CD4-positive, alpha-beta T cell treated with Interleukin-6 at 100 ng/mL for 8 hours (primary cell): ENCODE measurements around the gene PELO.

Experiments used
- DNase-seq: peaks from one replicate; pipeline ENCODE4 v3.0.0-alpha.2; 2020; ENCODE audit warnings: mixed read lengths, low spot score

The PELO gene

DNA sequence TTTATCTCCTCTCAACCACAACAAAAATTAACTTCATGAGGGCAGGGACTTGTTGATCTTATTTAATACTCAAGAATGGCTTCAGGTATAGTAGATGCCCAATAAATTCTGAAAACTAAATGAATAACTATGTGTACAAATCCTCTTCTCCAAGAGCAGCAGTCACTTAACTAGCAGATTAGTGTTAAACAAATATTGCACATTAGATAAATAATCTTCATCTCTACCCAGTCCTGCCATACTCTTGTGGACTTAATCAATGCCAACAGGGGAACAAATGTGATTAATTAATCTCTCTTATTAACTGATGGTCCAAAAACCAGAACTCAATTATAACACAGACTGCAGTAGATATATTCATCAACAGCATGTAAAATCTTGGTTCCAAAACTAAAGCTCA, 15.0 kb upstream of the PELO start:
- no peak for DNase-seq

DNA sequence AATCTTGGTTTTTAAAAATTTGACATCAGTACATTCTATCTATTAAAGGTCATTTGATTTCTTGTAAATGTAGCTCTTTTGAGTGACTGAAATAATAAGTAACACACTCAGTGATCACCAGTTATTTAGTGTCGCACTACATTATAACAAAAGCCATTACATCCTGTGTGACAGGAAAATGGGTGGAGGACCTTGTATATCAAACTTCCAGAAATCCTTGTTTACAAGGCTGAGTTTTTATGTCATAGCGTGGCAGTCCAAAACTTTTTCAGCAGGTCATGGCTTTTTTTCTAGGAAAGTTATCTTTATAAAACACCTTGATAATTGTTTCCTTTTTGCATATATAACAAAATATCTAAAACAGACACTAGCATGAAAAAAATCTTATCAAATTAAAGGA, 14.4 kb upstream of the PELO start:
- no peak for DNase-seq

GRCh38 chr5:52774005-52774410, 13.7 kb upstream of the PELO start:
- peak; percentile 4 for DNase-seq

GRCh38 chr5:52776116-52776515, 11.6 kb upstream of the PELO start:
- peak; percentile 69 for DNase-seq

DNA sequence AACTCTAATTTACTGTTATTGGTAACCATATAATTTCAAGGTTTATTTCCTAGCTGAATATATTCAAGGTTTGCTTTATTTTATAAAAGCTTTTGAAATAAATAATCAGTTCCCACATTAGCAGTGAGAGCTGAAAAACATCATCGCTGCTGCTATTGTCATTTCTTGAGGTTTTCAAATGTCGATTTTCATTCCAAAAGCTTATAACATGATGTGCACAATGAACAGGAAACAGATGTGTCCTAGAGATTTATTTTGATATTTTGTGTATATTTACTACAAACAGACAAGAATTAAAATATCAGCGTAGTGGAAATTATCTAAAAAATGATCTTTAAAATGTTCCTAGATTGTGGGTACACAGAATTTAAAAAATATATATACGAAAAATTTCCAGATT, 10.5 kb upstream of the PELO start:
- DNase-seq, result no peak

DNA sequence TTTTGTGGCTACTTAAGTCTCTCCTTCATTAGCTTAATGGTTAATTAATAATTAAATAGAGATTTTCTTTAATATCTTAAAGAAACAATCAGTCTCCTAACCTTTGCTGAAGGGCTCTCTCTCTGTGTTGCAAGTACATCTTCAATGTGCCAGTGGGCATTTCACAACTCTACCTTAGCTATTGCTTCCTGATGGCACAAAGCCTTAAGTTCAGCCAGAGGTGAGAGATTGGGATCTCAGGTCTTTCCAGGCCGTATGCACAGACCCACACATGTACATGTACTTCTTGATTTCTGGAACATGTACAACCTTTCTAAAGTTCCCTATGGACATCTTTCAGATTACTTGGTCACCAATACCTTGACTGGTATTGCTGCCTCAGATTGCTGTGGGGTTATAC, 8.9 kb upstream of the PELO start:
- DNase-seq, result no peak

DNA sequence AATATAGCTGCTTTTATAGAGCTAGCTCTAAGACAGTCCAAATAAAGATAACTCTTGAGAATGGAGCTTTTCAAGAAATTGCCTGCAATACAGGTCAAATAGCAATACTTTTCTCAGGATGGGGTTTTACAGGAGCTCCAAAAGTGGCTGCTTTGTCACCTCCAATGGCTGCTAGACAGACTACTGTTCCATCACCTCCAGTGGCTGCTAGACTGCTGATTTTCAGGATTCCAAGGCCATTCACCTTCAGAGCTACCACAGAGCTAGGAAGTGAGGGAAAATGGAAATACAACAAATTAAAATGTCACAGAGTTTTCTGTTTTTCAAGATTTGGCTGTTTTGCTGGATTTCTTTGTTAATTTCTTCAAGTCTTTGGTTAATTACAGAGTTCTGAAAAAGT, 8.5 kb upstream of the PELO start:
- no peak for DNase-seq

GRCh38 chr5:52783226-52783959, 4.3 kb upstream of the PELO start:
- DNase-seq, result no peak

DNA sequence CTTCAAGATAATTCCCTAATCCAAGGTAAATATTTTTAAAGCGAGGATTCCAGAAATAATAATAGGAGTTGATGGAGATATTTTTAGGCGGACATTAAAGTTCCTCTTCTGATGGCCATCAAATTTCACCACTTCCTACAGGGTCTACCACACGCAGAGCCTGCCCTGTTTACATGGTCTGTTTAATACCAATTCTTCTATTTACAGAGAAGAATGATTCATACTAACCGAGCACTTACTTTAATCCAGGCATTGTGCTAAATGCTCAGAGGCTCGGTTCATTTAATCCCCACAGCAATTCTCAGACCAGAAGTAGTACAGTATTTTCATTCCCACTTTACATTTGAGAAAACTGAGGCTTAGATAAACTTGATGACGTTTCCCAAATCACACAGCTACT, 3.0 kb upstream of the PELO start:
- no peak for DNase-seq

DNA sequence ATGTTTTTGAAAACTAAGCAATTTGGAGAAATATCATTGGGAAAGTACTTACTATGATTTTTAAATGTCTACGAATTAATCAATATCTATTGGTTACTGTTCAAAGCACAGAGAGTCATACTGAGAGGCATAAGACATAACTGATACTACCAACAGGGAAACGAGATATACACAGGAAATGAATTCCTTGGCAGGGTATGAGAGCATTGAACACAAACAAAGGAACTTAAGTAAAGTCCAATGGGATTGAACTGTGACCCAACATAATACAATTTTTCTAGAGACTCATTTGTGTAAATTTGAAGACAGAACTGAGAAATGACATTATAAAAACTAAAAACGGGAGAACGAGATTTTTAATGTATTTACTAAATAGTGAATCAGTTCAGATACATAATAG, 1.3 kb upstream of the PELO start:
- DNase-seq, result no peak

GRCh38 chr5:52786949-52787599, 642 bp upstream of the PELO start:
- peak; percentile 63 for DNase-seq

GRCh38 chr5:52788505-52788821, 747 bp downstream of the PELO start:
- DNase-seq, result no peak

GRCh38 chr5:52789378-52789777, 1.7 kb downstream of the PELO start:
- DNase-seq, result no peak

DNA sequence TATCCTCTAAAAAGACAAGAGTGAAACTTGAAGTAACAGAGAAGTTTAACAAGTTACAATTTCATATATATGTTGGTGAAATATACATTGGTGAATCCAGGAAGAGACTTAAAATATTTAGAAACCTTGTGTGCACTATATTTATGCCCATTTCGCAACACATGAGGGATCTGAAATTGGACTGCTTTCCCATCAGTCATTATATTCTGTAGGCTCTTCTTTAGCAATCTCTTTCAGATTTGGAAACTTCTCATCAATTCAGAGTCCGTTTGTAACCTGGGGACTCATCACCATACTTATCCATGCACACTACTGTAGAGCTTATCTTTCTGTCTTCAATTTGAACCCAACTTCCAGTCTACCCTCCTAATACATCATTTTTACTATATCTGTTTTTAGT, 2.1 kb downstream of the PELO start:
- no peak for DNase-seq

GRCh38 chr5:52791366-52791765, 3.6 kb downstream of the PELO start:
- DNase-seq, result no peak

- no peak for DNase-seq
Measured at GRCh38 chr5:52794519-52794918, 6.8 kb downstream of the PELO start.

GRCh38 chr5:52796031-52796430, 8.3 kb downstream of the PELO start:
- DNase-seq, result no peak

GRCh38 chr5:52796516-52797103, 8.9 kb downstream of the PELO start:
- DNase-seq, result no peak

DNA sequence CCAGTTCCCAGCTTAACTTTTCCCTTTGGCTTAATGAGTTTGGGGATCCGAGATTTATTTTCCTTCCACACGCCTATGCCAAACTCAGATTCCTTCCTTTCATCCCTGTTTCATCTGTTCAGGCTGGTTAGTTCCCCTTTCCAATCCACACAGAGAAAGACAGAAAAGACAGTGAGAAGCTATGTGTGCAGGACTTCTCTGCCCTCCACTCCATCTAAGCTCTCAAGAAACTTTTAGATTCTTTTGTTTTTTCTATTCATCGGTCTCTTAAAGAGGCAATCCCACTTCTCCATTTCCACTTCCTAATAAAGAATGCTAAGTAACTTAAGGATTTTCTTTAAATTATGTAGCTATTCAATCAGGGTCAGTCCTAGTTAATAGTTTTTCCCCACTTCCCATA, 11.2 kb downstream of the PELO start:
- DNase-seq, result no peak

- DNase-seq, result peak; percentile 1
Measured at GRCh38 chr5:52799358-52799982, 11.8 kb downstream of the PELO start.

DNA sequence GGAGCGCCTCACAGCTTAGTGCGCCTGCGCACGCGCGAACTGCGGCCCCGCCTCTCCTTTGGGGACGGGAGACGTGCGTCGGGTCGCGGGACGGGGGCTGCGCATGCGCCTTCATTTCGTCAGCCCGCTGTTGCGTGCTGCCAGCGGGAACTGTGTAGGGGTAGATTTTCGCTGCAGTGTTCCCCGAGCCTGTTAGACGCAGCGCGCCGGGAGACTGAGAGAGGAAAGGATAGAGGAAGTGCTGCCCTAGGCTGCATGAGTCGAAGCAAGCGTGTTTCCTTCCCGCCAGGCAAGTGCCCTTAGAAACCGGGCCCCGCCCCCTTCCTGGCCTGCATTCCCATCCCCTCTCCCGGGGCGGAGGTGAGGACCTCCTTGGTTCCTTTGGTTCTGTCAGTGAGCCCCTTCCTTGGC, 12.3 kb downstream of the PELO start:
- DNase-seq, result peak; percentile 96

- DNase-seq, result peak; percentile 36
Measured at GRCh38 chr5:52800394-52801213, 12.9 kb downstream of the PELO start.
